Epidermal melanocyte (primary cell): ENCODE data around the gene UBL3.

Experiments used
- DNase-seq: peaks from one replicate; pipeline ENCODE4 v3.0.0; 2011; ENCODE audit warnings: low spot score; ENCODE audit not compliant: insufficient read length

Gene UBL3

DNA sequence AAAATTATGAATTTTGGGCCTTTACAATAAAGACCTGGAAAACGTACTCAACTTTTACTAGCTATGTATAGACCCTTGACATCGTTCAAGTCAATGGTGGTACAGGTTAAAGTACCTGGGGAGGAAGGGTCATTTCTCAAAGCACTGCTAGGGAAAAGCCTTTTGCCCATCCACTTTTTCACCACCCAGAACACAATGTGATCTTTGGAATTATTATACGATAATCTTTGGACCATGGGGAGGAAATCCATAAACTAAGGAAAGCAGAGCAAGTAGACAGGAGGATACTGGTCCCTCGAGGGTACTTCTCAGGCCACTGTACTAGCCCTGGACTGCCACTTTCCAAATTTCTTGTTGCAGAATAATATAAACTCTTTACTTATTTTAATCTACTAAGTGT is 39.5 kb downstream of the UBL3 start:
- DNase-seq: no peak

DNA sequence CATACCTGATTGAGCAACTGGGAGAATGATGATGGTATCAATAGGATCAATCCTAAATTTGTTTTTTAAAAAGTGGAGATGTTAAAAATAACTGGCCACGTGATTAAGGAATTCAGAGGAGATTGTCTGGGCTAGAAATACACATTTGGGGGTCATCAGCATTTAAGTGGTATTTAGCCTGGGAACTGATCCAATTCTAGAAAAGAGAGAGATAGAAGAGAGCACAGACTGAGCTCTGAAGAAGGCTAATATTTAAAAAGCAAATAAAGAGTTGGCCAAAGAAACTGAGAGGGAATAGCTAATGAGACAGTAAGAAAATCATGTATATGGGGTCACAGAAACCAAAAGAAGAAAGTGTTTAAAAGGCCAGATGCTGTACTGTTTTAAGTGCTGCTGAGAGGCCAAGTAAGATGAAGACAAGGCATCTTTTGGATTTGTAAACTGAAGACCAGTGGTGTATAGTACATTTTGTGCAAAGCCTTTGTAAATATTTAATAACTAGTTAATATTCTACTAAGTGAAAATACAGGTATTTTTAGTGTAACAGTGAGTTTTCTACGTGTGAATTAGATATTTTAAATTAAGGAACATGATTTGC is 40.2 kb downstream of the UBL3 start:
- no peak for DNase-seq

DNA sequence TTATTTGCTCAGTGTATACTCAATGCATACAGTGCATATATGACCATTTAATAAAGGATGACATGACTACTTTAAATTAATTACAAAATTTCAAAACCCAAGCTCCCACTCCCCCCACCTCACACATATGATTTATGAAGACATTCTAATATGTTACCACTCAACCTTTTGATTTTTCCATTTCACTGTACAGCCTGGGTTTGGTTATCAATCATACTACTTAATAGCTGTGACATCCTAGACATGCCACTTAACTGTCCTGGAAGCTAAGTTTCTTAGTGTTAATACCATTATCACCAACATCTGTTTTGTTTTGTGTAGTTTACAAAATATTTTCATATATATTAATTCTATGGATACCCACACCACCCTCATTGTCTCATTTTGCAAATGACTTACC is 42.2 kb downstream of the UBL3 start:
- no peak for DNase-seq

DNA sequence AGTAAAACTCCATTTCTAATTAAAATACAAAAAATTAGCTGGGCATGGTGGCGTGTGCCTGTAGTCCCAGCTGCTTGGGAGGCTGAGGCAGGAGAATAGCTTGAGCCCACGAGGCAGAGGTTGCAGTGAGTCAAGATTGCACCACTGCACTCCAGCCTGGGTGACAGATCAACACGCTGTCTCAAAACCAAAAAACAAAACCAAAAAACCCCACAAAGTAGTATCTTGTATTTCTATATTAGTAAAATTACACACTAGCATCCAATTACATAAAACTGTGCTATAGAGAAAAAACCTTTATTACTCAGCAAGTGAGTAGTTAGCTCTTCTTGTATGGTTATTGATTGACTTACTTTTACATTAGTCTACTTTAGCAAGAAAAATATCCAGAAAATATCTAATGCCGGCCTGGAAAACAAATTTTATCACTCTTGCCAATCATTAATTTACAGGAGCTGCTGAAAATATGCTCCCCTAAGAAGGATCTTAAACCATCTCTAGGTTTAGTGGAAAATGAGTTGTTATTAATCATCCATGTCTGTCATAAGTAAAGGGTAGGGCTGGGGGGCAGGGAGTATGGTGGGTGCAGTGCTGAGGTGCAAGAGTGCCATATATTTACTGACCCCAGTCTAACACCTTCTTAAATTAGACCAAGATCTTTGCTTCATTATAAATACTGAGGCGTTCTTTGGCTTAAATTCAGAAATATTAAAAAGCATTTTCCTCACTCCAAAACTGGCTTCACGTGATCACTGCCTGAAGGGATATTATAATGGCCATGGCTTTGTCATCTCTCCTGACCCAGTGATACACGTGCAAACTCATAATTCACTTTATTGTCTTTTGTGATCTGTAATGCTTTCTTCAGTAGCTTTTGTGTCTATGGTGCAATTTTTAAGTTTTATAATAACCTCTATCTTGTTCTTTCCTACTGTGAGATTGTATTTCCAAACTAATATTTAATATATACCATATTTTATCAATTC is 44.1 kb downstream of the UBL3 start:
- no peak for DNase-seq

DNA sequence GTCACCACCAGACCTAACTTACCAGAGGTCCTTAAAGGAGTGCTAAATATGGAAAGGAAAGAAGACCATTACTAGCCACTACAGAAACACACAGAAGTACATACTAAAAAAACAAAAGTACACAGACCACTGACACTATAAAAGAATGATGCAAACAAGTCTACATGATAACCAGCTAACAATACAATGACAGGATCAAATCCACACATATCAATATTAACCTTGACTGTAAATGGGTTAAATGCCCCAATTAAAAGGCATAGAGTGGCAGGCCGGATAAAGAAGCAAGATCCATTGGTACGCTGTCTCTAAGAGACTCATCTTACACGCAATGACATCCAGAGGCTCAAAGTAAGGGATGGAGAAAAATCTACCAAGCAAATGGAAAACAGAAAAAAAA is 47.2 kb downstream of the UBL3 start:
- no peak for DNase-seq

DNA sequence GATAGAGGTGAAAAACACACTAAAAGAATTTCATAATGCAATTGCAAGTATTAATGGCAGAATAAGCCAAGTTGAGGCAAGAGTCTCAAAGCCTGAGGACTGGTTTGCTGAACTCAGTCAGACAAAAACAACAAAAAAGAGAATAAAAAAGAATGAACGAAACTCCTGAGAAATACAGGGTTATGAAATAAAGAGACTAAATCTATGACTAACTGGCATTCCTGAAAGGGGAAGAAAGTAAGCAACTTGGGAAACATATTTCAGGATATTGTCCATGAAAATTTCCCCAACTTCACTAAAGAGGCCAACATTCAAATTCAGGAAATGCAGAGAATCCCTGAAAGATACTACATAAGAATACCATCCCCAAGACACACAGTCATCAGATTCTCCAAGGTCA is 47.8 kb downstream of the UBL3 start:
- DNase-seq: no peak

DNA sequence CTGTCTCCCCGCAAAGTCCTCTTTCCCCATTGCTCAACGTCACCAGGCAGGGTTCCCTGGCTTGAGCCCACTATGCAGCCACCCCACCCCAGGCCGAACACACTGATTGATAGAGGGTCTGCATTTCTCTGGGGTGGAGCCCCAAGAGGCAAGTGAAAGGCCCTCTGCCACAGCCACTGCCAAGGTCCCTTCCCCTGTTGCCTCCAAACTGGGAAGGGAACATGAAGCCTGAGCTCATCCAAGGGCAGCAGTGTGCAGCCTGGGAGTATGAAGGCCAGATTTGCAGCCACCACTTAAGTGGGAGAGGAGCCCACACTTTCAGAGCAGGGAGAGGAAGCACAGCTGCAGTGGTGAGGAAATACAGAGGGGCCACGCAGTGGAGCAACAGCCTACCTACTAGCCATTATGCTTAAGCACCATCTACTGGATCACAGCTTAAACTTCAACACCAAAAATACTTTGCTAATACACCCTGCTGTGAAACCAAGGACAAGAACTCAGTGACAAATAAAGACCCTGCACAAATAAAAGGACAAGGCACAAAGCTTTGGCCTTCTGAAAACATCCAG is 48.6 kb downstream of the UBL3 start:
- DNase-seq: no peak

DNA sequence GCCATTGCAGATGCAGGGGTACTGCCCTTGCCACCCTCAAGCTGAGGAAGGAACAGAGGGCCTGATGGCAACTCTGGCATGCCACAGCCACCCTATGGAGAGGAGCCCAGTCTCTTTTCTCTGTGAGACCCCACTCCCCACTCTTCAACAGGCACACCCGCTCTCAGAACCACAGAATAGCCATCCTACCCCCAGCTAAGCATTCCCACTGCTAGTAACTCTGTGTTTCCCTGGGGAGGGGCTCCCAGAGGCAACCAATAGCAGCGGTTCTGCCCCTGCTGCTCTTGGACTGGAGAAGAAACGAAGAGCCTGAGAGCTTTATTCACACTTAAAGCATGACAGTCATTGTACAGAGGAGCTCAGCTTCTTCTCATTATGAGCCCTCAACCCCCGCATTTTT is 49.3 kb downstream of the UBL3 start:
- no peak for DNase-seq

DNA sequence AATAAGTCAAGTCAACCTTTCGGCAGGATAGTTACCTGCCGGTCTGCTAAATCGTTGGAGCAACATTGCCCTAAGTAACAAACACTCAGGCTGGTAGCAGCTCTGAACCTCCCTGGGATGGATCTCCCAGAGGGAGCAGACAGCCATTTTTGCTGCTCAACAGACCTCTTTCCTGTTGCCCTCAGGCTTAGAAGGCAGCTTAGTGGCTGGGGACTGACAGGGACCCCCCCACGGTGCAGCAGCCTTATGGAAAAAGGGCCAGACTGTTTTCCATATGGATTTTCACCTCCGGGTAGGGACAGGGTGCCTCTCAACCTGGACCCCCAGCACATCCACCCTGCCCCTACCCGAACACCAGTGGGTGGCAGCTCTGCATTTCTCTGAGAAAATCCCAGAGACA is 49.7 kb downstream of the UBL3 start:
- no peak for DNase-seq

DNA sequence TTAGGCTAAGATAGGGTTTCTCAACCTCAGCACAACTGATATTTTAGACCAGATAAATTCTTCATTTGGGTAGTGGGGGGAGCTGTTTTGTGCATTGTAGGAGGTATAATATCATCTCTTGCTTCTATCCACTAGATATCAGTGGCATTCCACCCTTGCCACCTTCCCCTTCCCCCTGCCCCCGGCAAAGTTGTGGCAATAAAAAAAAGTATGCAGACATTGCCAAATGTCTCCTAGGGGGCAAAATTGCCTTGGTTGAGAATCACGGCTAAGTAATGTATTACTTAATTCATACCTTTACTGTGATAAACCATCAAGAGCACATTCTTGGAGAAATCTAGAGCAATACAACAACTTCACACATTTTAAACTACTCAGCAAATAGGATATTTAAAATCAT is 51.4 kb downstream of the UBL3 start:
- DNase-seq: no peak

DNA sequence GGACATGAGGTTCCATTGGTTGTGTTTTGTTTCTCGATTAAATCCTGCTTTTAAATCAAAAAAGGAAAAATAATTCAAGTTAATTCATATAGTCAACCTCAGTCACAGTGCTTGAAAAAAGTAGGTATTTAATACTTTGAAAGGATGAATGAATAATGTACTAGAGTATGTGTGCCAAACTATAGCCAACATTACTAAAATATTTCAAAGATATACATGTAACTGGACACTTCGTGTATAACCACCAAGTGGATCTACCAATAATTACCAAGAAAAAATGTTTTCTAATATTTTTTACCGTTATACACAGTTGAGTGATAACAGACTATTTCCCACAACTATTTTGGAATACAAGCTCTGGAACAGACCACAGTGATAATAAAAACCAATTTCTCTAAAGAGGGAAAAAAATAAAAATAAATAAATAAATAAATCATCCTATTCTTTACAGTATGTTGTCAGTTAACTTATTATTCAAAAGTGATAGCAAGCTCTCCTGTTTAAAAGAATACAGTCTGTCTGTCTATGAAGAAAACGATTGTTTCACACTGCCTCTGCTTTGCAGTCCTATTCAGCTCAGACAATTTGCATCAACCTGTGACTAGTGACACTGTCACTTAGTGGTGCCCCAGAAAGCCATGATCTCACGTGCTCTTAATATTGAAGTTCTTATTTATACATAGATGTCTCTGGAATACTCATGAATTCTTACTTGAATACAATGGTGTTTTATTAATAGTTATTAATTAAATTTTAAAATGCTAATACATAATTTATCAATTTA is 58.2 kb downstream of the UBL3 start:
- no peak for DNase-seq

DNA sequence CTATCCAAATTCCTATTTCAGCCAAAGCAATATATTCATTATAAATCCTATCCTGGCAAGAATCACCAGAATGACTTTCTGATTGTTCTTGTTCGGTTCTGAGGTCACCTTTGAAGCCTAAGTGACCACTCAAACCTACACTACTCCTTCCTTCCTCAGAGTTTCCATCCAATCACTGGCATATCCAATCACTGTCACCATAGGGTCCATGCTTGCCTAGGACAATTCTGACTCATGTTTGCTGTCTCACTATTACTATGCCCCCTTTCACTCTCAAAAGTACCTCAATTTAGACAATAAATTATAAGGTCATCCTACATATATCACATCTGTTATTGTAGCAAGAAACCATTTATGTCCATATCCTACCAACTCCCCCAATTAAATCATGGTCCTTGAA is 58.9 kb downstream of the UBL3 start:
- DNase-seq: no peak

DNA sequence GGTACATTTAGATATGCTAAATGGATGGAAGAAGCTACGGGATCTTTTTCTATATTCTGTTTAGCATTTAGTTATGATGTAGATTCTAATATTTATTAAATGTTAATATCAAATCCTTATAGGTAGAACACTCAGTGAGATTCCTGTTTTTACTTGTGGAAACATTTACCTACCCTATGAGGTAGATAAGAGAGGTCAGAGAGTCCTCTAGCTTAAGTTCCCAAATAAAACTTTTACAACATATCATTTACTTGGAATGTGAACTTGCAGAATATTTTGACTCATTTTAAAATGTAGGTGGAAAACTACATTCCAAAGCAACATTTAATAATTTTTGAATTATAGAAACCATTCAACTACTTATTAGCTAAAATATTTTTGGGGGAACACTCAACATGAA is 63.7 kb downstream of the UBL3 start:
- no peak for DNase-seq

DNA sequence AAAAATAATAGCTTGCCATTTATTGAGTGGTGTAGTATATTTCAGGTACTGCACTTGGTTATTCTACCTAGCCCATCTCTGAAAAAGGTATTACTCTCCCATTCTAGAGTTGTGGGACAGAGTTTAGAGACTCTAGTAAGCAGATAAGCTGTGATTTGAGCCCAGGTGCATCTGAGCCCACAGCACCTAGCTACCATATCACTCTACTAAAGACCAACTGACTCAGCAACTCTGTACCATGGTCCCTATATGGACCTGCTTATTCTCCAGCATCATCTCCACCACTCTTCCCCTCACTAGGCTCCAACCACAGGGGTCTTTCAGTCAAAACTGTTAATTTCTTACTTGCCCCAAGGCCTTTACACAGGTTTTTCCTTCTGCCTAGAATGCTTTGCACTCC is 64.4 kb downstream of the UBL3 start:
- DNase-seq: no peak

DNA sequence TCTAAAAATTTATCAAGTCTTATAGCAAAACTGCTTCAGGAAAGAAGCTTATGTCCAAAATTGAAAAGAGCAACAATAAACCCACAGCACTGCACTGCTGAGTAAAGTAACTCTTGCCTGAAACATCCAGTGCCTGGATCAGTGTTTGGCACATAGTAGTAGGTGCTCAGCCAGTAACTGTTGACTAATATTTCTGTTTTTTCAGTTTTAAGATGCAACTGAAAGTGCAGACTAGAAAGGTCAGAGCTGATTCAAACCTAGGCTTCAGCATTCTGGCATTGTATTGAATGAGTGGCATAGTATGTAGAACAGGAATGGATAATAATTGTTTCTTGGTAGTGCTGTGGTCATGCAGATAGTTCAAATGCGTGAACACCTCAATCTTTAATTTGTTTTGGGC is 67.6 kb downstream of the UBL3 start:
- no peak for DNase-seq

DNA sequence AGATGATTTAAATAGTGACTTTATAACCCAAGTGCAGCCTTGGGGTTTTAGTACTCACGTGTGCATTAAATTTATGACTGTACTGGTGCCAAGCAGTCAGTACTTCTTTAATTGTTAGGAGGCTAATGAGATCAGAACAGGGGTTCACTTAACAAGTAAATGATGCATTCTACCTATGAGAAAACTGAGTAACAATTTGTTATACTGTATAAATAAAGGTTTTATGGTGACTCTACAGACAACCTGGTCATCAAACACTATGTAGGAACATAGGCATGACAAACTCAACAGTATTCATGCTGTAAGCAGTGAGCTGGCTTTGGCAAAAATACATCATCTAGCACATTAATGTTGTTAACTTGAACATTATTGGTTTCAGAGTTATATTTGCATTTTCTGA is 75.6 kb downstream of the UBL3 start:
- no peak for DNase-seq

DNA sequence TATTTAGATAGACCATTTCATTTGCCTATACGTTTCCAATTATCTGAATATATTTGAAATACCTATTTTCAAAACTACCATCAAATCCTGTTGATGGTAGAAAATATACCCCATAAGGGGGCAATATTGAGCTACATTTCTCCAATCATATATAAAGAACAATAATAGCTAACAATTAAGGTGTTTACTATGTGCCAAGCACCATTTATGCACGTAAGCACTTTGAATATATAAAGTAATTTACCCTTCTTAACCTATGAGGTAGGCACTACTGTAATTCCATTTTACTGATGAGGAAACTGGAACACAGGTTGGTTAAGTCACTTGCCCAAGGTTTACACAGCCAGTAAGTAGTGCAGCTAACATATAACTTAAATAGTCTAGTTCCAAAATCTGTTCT is 79.2 kb downstream of the UBL3 start:
- DNase-seq: no peak

DNA sequence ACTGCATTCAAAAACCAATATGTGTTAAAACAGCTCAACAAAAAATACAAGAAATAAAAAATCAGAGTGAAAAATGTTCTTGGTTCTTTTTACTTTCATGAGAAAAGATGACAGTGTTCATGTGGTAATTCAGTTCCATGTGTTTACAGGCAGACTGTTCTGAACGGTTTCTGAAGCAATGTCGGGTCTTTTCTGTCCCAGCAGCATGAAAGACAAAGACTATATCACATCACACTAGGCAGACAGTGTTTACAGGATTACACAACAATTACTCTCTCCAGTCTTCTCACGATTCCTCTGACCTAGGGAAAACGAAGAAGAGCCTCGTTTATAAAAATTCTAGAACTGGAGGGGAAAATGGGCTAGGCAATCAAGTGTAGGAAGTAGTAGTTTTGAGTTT is 83.4 kb downstream of the UBL3 start:
- no peak for DNase-seq

DNA sequence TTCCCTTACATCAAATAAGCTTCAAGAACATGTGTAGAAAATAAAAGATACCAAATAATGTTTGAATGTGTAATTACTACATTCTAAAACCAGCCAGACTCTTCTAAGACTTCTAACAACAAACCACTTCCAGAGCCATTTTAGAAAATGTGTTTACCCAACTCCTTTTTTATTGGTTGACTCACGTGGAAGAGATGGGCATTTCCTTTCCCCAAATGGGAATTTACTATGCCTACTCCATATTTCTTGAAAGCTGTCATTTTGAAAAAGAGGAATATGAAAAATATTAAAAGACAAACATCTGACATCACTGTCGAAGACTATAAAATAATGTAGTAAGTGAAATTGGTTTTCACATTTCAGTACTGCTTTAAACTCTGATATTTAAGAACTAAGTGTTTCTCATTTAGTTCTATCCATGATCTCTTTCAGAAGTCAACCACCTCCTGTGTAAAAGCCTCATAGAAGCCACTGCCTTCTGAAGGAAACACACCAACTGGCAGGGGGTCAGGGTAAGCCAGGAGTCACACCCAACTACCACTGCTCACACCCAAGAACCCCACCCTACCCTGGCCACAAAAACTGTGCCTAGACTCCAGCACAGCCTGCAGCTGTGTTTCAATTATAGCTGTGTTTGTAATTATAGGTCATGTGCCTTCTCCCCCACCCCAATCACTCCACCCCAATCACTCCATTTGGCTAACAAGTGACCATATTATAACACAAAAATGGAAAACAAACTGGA is 86.8 kb downstream of the UBL3 start:
- no peak for DNase-seq

DNA sequence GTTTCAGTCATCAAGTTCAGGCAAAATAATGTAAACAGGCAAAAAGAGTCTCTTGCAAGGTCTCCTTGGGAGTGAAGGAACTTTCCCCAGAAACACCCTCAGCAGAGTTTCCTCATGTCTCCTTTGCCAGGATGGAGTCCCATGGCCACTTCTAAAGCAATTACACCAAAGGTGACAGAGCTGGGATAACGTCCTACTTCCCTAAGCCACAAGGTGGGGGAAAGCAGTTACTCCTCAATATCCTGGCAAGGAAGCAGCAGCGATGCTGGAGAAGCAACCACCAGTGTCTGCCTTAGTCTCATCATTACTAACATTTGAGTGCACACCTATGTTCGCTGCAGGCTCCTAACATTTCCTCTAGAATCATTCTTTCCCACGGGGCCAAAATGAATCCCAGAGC is 88.6 kb downstream of the UBL3 start:
- no peak for DNase-seq

DNA sequence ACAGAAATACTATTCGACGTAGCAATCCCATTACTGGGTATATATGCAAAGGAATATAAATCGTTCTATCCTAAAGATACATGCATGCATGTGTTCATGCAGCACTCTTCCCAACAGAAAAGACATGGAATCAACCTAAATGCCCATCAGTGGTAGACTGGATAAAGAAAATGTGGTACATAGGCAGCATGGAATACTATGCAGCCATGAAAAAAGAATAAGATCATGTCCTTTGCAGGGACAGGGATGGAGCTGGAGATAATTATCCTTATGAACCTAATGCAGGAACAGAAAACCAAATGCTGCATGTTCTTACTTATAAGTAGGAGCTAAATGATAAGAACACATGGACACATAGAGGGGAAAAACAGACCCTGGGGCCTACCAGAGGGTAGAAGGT is 89.3 kb downstream of the UBL3 start:
- no peak for DNase-seq
